Activated CD8-positive, alpha-beta memory T cell treated with anti-CD3 and anti-CD28 coated beads, Interleukin-2, amount 50 U/mL, for 4 hours (primary cell): ENCODE results near the gene IL5.

Experiments
- DNase-seq: peaks from one replicate; pipeline ENCODE4 v3.0.0-alpha.2; 2020

The IL5 gene

DNA sequence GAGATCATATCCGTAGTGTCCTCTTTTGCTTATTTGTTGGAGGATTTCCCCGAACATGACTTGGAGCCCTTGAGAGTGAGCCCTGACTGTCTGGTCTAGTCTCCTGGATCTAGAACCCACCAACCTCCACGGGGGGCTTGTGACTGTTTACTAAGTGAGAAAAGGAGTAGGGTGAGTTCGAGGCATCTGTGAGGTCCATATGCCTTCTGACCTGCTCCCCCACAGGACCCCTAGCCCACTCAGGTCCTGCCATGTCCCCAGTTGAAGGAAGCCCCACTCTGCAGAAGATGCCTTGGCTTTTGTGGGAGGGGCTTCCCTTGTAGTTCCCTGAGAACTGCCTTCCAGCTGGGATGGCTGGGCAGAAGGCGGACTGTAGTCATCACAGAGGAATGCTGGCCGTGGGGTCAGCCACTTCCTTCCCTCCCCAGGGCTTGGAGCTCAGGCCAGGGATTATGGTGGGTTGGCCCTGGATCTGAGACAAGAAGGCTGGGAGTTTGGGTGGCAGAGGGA is 45.8 kb downstream of the IL5 start:
- DNase-seq = peak; percentile 16

DNA sequence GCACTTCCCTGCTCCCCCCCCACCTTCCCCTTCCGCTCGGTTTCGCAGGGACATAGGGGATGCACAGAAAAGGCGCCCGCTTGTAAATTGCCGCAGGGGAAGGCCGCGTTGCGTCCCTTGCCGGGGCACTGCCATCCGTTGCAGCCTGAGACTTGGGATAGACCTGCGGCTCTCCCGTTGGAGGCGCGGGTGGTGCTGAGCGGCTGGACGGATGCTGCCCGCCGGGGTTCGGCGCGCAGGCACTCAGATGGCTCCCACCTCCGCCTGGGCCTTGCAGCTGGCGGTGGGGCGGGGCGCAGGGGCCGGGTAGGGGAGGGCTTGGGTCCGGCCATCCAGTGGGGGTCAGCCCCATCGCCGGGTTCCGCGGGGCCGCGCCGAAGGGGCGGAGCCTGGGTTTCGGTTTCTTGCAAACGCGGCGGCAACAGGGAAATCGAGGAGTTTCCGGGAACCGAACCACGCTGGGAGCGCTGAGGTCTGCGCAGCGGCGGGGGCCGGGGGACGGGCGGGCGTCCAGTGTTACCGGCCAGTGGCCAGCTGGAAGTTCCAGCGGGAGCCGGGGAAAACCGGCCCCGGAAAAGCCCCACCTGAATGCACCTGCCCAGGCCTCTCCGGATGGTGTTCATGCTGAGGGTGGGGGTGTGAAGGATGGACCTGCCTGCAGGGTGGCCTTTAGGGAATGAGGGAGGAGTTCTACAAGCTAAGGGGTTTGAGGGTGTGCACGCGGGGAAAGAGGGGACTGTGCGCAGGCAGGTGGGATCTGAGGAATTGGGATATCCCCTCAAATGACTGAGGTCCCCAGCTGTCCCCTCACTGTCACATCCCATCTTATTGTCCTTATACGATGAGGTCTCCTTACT is 46.5 kb downstream of the IL5 start:
- DNase-seq = peak; percentile 72

DNA sequence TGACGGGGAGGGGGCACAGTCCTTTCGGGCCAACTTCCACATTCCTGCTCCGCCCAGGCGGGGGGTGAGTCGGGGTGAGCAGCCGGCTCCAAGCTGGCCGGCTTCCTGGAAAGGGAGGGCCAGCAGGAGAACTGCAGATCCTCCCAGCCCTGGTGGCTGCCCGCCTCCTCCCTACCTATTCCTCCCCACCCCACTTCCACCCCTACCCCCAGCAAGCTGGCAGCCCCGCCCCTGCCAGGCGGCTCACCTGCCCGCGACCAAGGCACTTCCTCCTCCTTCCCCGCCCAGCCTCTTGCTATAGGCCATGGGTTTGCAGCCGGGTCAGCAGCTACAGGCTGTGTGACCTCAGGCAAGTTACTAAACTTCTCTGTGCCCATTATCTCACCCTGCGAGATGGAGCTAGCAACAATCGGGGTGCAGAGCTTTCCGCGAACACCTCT is 47.1 kb downstream of the IL5 start:
- peak; percentile 84 for DNase-seq

DNA sequence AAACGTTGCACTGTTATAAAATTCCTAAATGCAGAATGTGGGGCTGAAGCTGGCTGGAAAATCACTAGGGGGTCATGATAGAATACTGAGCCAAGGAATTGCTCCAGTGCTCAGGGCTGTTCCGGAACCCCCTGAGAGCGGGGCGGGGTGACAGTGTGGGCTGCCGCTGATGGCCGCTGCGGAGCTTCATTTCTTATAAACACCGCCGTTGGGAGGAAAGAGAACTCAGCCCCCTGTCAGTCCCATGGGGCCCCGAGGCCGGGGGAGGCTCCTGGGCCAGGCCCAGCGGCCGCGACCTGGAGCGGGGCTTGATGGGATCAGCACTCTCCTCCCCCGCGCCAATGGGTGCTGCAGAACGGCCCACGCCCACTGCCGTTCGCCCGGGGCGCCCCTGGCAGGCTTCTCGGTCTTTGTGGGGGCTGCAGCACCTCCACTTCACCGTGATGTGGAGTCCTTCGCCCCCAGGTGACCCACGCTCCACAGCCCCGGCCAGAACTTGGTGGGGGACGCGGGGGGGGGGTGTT is 47.6 kb downstream of the IL5 start:
- DNase-seq = peak; percentile 72

DNA sequence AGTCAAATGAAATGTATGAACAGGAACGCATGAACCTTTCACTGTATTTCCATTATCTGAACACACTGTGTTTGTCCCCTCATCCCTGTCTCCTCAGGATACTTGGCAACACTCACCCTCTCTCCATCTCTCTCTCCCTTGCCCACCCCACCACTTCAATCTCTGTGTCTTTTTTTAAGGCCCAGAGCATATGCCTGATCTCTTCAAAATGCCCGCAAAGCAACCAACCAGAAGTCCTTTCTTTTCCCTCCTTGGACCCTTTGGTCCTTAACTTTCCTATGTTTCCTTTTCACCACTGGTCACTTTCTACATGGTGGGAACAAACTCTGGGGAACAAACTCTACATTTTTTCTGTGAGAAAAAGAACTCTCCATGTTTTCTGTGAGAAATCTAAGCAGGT is 49.5 kb downstream of the IL5 start:
- DNase-seq = no peak

DNA sequence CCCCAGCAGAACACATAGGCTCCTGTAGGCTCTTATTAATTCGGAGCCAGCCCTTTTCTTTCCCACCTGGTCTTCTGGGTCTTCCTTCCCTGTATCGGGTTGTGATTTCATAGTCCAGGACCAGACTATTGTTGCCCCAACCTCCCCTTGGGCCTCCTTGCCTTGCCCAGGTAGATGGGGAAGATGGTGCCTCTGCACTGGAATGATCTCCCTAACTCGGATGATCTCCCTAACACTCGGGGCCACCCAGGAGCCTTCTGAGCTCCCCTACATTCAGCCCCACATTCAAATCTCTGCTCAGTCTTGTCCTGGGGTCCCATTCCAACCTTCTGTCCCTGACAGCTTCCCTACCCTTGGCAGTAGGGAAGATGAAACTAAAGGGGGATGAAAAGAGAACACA is 50.1 kb downstream of the IL5 start:
- DNase-seq = no peak

DNA sequence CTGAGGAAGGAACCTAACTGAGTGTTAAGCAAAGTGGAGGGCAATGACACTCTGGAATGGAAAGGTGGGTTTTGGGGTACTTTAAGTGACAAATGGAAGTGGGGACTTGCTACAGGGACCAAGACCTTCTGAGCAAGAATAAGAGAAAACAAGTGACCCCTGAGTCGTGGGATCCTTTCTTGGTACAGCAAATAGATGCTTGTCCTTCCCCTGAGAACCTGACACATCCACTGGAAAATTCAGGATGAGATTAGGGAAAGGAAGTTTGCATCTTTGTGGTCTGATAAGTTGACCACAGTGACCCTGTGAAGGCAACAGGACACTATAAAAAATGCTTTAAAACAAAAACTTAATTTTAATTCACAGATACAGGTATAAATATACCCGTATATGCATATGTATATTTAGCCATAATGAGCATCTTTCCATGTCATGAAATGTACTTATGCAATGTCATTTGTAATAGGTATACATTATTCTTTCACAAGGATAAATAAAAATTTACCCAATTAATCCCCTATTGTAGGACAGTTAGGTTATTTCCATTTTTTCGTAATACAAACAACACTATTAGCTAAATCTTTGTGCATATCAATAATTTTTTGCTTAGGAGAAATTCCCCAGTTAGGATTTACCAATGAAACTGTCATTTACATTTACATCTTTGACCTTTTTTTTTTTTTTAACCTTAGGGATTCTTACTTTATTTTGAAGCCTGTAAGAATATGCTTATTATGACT is 50.8 kb downstream of the IL5 start:
- DNase-seq = no peak
